Measurements from ENCODE around the gene CSNK1G1.
"Not testable (repeated sequence)": the region's sequence is repeated elsewhere in the genome, so short reads cannot be mapped to it uniquely, and the experiment has no call there.

The CSNK1G1 gene

DNA sequence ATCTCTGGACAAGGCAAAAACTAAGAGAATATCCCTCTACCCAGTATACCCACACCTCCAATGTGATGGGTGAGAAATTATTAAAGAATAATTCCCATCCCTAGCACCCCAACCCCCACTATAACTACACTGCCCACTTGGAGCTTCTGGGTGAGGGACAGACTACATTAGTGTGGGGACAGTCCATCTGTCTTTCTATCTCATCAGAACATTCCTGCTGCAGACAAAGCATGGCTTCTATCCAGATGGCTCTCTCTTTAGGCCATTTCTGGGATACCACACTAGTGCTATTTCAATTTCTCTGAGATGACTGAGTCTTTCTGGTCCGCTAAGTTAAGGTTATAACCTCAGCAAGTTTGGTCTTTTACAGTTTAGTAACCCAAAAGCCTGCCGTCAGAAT, 6.6 kb downstream of the CSNK1G1 start:
- no peak for DNase-seq (ENCODE audit: low read depth in 2 of 2)

DNA sequence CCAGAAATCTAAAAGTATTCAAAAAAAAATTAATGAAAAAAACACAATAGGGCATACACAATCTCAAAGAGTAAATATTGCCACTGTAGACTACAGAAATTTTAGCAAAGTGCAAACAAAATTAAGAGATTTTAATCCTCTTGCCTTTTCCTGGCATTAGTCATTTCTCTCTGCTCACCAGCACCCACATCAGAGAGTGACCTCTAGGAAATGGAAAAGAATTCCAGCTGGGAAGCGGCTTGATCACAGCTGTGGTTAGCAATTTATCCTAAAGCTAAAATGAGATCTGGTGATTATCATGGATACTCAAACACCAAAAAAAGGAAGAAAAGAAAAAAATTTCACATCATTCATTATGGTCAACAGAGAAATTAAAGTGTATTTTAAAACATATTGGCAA, 7.5 kb downstream of the CSNK1G1 start:
- DNase-seq (ENCODE audit: low read depth in 2 of 2) = no peak

DNA sequence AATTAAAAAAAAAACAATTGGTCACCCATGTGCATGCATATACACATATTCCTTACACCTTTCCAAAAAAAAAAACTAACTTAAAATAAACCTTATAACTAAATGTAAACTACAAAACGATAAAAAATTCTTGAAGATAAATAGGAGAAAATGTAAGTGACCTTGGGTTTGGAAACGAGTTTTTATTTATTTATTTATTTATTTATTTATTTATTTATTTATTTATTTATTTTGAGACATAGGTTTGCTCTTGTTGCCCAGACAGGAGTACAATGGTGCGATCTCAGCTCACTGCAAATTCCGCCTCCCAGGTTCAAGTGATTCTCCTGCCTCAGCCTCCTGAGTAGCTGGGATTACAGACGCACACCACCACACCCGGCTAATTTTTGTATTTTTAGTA, 9.7 kb downstream of the CSNK1G1 start:
- not testable (repeated sequence) for DNase-seq (ENCODE audit: low read depth in 2 of 2)

DNA sequence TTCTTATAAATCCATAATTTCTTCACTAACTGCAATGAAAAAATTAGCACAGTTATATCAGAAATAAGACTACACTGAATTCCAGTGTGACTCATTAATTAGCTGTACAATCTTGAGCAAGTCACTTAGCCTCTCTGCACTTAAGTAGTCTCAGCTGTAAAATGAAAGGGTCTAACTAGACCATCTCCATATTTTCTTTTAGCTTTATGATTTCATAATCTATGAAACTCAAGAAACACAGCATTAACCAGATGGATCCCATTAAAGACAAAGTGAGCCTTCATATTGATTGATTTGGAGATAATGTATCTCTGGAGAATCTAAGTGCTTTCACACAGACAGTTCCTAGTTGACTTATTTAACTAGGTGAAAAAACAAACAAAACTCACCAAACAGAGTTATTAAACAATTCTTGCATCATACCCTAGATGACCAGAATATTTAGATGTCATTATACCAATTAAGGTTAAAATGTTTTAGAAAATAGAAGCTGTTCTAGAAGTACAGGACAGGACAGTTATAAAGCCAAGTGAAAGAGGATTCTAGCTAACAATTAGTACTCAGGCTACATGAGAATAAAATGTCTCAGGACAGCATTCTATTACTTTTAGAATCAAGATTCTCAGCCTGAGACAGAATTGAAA, 11.2 kb downstream of the CSNK1G1 start:
- no peak for DNase-seq (ENCODE audit: low read depth in 2 of 2)

DNA sequence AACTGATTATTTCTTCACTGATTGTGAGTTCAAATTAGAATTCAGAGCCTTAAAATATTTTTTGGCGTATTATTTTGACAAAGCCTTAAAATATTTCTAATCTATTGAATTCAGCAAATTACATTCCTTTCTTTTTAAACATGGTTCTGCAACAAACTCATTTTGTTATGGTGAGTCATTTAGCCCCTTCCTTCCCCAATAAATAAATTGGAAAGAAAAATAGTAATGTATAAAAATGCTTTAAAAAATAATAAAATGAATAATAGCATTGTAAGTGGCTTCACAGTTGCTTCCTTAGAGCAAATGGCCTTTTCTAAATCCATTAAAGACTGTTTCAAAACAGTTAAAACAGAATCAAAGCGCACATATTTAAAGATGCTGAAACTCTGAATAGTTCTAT, 12.1 kb downstream of the CSNK1G1 start:
- no peak for DNase-seq (ENCODE audit: low read depth in 2 of 2)

DNA sequence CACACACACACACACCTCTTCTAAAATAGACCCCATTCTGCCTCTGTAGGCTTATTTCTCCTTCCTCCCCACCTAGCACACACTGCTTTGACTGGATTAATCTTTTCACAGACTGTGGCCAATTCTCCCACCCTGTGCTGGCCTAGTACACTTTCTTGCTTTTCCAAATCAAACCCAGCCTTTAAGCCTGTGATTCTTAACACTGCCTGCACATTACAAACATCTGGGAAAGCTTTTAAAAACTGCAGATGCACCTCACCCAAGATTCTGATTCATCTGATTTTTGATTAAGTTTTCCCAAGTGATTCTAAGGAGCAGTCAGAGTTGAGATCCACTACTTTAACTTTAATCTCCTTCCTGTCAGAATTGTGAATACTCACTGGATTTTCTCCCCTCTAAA, 12.8 kb downstream of the CSNK1G1 start:
- DNase-seq (ENCODE audit: low read depth in 2 of 2) = no peak

DNA sequence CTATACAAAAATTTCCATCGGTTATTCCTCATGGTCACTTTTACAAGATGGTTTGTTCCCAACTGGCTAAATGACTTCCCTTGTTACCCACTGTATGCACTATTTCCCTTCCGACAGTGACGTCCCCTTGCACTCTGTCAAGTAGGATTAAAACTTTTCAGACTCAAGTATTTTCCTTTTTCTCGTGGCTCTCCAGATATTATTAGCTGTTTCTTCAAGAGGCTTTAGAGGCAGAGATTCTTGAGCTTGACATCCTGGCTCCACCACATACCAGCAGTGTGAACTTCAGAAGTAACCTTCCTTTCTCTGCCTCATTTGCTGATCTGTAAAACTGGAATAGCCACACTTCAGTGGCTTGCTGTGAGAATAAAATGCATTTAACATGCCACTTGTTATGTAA, 14.0 kb downstream of the CSNK1G1 start:
- DNase-seq (ENCODE audit: low read depth in 2 of 2) = no peak

DNA sequence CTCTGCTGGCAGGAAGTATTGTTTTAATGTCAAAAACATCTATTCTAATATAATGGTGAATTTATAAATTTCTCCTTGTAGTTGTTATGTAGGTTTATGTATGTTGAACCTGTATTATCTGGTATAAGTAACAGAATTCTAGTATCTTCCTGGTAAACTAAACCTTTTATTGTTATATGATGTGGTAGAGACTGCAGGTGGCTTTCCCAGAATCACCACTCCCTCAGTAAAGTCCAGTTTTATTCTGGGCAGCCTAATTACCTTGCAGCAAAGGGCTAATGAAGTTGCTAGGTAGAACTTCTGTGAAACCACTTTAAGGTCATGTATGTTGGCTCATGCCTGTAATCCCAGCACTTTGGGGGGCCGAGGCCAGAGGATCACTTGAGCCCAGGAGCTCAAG, 15.6 kb downstream of the CSNK1G1 start:
- no peak for DNase-seq (ENCODE audit: low read depth in 2 of 2)

DNA sequence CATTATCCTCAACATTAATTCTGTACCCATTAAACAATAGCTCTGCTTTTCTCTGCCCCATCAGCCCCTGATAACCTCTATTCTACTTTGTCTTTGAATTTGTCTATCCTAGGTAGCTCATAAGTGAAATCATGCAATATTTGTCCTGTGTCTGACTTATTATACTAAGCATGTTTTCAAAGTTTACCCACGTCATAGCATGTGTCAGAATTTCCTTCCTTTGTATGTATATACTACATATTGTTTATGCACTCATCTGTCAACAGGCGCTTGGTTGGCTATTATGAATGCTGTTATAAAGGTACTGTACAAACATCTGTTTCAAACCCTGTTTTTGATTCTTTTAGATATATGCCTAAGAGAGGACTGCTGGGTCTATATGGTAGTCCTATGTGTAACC, 18.2 kb downstream of the CSNK1G1 start:
- DNase-seq (ENCODE audit: low read depth in 2 of 2) = no peak

DNA sequence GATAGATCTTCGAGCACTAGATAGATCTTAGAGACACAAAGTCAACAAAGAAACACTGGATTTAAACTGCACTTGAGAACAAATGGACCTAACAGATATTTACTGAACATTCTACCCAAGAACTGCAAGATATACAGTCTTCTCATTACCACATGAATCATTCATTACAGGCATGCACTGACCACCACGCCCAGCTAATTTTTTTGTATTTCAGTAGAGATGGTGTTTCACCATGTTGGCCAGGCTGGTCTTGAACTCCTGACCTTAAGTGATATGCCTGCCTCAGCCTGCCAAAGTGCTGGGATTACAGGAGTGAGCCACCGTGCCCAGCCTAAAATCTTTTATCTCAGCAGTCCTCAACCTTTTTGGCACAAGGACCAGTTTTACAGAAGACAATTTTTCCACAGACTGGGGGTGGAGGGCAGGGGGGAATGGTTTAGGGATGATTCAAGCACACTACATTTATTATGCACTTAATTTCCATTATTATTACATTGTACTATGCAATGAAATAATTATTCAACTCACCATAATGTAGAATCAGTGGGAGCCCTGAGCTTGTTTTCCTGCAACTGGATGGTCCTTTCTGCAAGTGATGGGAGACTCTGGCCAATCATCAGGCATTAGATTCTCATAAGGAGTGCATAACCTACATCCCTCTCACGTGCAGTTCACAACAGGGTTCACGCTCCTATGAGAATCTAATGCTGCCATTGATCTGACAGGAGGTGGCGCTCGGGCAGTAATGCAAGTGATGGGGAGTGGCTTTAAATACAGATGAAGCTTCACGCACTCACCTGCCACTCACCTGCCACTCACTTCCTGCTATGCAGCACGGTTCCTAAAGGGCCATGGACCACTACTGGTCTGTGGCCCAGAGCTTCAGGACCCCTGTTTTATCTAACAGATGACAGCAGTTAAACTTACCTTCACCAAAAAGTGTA, 21.7 kb downstream of the CSNK1G1 start:
- peak in 1 of 2 donors; percentile 4 for DNase-seq (ENCODE audit: low read depth in 2 of 2)

DNA sequence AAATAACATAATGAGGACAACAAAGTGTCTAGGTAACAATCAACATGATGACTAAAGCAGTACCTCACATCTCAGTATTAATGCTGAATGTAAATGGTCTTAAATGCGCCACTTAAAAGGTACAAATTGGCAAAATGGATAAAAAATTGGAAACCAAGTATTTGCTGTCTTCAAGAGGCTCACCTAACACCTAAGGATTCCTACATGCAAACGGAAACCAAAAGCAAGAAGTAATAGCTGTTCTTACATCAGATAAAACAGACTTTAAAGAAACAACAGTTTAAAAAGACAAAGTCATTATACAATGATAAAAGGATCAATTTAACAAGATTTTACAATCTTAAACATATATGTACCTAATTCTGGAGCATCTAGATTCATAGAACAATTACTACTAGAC, 22.5 kb downstream of the CSNK1G1 start:
- DNase-seq (ENCODE audit: low read depth in 2 of 2) = no peak

DNA sequence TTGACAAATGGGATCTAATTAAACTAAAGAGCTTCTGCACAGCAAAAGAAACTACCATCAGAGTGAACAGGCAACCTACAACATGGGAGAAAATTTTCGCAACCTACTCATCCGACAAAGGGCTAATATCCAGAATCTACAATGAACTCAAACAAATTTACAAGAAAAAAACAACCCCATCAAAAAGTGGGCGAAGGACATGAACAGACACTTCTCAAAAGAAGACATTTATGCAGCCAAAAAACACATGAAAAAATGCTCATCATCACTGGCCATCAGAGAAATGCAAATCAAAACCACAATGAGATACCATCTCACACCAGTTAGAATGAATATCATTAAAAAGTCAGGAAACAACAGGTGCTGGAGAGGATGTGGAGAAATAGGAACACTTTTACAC, 24.3 kb downstream of the CSNK1G1 start:
- not testable (repeated sequence) for DNase-seq (ENCODE audit: low read depth in 2 of 2)

DNA sequence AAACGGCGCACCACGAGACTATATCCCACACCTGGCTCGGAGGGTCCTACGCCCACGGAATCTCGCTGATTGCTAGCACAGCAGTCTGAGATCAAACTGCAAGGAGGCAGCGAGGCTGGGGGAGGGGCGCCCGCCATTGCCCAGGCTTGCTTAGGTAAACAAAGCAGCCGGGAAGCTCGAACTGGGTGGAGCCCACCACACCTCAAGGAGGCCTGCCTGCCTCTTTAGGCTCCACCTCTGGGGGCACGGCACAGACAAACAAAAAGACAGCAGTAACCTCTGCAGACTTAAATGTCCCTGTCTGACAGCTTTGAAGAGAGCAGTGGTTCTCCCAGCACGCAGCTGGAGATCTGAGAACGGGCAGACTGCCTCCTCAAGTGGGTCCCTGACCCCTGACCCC, 29.0 kb downstream of the CSNK1G1 start:
- not testable (repeated sequence) for DNase-seq (ENCODE audit: low read depth in 2 of 2)

DNA sequence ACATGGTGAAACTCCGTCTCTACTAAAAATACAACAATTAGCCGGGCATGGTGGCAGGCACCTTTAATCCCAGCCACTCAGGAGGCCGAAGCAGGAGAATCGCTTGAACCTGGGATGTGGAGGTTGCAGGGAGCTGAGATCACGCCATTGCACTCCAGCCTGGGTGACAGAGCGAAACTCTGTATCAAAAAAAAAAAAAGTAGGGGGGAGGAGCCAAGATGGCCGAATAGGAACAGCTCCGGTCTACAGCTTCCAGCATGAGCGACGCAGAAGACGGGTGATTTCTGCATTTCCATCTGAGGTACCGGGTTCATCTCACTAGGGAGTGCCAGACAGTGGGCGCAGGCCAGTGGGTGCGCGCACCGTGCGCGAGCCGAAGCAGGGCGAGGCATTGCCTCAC, 29.5 kb downstream of the CSNK1G1 start:
- not testable (repeated sequence) for DNase-seq (ENCODE audit: low read depth in 2 of 2)

DNA sequence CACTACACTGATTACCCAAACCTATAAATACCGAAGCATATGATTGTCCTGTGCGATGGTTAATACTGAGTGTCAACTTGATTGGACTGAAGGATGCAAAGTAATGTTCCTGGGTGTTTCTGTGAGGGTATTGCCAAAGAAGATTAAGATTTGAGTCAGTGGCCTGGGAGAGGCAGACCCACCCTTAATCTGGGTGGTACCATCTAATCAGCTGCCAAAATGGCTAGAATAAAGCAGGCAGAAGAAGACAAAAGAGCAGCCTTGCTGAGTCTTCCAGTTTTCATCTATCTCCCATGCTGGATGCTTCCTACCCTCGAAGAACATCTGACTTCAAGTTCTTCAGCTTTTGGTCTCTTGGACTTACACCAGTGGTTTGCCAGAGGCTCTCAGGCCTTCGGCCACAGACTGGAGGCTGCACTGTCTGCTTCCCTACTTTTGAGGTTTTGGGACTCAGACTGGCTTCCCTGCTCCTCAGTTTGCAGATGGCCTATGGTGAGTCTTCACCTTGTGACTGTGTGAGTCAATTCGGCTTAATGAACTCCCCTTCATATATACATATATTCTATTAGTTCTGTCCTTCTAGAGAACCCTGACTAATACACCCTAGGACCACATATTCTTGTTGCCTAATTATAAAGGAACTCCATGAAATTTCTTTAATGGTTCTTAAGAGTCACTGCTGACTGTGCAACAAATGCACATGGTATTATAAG, 31.7 kb downstream of the CSNK1G1 start:
- no peak for DNase-seq (ENCODE audit: low read depth in 2 of 2)

DNA sequence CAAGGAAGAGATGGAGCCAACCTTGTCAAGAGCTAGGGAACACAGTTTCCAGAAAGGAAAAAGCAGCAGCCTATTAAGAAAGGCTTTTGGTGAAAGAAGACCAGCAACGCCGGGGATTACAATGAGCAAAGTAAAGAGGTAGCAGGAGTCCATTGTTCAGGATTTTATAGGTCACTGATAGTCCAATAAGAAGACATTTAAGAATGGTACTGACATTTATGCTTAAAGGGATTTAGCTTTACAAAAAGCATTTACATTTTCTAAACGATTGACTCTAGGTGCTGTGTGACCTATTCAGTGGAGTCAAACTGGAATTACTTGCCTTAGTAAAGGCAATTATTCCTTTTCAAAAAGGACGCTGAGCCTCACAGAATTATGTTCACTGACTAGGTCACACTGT, 40.8 kb downstream of the CSNK1G1 start:
- no peak for DNase-seq (ENCODE audit: low read depth in 2 of 2)

DNA sequence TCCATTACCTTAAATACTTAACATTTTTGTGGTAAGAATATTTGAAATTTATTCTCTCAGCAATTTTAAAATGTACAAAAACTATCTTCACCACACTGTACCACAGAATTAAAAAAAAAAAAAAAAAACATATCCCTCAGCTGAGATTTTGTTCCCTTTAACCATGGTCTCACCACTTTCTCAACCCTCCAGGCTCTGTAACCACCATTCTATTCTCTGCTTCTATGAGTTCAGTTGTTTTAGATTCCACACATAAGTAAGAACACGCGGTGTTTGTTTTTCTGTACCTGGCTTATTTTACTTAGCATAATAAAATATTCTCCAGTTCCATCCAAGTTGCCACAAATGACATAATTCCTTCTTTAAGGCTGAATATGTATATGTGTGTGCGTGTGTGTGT, 41.5 kb downstream of the CSNK1G1 start:
- DNase-seq (ENCODE audit: low read depth in 2 of 2) = no peak

DNA sequence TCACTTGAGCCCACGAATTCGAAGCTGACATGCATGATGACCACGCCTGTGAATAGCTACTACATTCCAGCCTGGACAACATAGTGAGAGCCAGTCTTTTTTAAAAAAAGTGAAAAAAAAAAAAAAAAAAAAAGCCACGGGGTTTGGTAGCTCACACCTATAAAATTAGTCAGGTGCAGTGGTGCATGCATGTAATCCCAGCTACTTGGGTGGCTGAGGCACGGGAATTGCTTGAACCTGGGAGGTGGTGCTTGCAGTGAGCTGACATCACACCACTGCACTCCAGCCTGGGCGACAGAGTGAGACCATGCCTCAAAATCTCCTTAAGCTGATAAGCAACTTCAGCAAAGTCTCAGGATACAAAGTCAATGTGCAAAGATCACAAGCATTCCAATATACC, 44.4 kb downstream of the CSNK1G1 start:
- DNase-seq (ENCODE audit: low read depth in 2 of 2) = no peak

DNA sequence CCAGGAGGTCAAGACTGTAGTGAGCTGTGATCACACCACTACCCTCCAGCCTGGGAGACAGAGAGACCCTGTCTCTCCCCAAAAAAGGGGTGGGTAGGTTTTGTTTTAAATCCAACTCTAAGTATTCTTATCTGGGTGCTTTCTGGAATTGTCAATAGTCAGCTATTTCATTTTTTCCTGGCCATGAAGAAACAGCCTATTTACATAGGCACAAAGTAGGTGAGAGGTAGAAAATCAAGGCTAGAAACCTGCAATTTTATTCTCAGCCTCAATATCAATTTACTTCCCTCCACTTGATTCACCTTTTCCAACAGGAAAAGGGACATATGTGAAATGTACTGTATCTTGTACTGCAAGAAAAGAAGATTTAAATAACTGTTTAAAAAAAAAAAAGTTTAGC, 45.9 kb downstream of the CSNK1G1 start:
- no peak for DNase-seq (ENCODE audit: low read depth in 2 of 2)

DNA sequence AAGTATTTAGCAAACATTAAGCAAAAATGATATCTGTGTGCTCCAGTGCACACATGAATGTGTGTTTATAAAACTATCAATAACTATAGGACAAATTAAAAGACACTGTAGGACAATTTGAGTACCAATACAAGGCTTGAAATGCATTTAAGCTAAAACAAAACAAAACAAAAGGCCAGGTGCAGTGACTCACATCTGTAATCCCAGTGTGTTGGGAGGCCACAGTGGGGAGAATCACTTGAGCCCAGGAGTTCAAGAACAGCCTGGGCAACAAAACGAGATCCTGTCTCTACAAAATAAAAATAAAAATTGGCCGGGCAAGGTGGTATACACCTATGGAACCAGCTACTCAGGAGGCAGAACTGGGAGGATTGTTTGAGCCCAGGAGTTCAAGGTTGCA, 50.7 kb downstream of the CSNK1G1 start:
- no peak for DNase-seq (ENCODE audit: low read depth in 2 of 2)

DNA sequence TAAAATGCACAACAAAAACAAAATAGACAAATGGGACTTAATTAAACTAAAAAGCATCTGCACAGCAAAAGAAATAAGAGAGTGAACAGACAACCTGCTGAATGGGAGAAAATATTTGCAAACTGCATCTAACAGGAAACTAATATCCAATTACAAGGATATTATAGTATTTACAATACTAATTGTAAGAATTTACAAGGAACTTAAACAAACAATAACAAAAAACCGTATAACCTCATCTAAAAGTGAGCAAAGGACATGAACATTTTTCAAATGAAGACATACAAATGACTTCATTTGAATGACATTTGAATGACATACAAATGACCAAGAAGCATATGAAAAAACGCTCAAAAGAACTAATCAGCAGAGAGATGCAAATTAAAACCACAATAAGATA, 66.4 kb downstream of the CSNK1G1 start:
- no peak for DNase-seq (ENCODE audit: low read depth in 2 of 2)

DNA sequence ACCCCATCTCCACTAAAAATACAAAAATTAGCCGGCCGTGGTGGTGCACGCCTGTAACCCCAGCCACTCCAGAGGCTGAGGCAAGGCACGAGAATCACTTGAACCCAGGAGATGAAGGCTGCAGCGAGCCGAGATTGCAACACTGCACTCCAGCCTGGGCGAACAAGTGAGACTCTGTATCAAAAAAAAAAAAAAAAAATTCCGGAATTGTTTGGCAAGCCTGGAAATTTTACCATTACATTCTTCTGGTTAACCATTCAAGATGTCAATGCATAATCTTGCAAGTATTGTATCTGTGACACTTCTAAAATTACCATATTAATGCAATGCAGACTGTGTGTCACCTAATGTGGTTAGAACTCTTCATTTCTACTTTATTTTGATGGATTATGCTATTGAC, 67.0 kb downstream of the CSNK1G1 start:
- no peak for DNase-seq (ENCODE audit: low read depth in 2 of 2)

DNA sequence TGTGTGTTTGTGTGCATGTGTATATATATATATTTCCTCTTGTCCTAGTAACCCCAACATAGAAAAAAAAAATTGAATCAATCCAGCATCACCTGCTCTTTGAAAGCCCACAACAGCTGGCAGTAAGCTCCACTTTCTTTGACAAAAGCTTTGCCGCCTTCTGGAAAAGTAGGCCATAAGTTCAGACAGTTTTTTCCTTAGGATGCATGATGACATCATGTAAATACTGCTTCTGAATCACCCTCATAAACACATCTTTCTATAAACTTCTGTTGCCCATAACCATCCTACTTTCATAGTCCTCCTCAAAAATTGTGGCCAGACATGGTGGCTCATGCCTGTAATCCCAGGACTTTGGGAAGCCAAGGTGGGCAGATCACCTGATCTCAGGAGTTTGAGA, 67.4 kb downstream of the CSNK1G1 start:
- no peak for DNase-seq (ENCODE audit: low read depth in 2 of 2)

Measured in stimulated activated CD8-positive, alpha-beta memory T cell treated with anti-CD3 and anti-CD28 coated beads, Interleukin-2, amount 100 ng/mL, for 1 hour (primary cell).